ENCODE measurements around the gene RPL18A.

The RPL18A gene

GRCh38 chr19:17859533-17860330, at the start of gene RPL18A:
Gene RPL18A (plus strand): TSS chr19:17859910. CDS start chr19:17859957, 47 bp downstream.
- no peaks in the 10 kb centered on the region for H3K9me3 ChIP-seq (ENCODE audit: control insufficient read depth in 1 of 2, low read length in 2 of 2)
- peaks cover 25 to 34% of the 10 kb centered on the region in 2 donors for H3K36me3 ChIP-seq (ENCODE audit: control insufficient read depth in 1 of 2, insufficient read depth in 2 of 2, low read length in 2 of 2)
- peaks cover 28 to 31% of the 10 kb centered on the region in 2 donors for H3K4me1 ChIP-seq (ENCODE audit: control insufficient read depth in 1 of 2, insufficient read depth in 2 of 2, low read length in 2 of 2)
- H3K27ac ChIP-seq (ENCODE audit: low read depth, low read length), result peak within 1 kb of the TSS; percentile 70
- H3K9ac ChIP-seq (ENCODE audit: low read depth in 1 of 2, low read length in 2 of 2), result peak within 1 kb of the TSS; percentile 88 to 92
- no peaks in the 10 kb centered on the region for H3K27me3 ChIP-seq (ENCODE audit: control insufficient read depth in 1 of 2, insufficient read depth in 2 of 2, low read length in 2 of 2)
- peak within 1 kb of the TSS; percentile 89 to 98 for H3K4me3 ChIP-seq (ENCODE audit: low read depth in 1 of 2, low read length in 2 of 2)

DNA sequence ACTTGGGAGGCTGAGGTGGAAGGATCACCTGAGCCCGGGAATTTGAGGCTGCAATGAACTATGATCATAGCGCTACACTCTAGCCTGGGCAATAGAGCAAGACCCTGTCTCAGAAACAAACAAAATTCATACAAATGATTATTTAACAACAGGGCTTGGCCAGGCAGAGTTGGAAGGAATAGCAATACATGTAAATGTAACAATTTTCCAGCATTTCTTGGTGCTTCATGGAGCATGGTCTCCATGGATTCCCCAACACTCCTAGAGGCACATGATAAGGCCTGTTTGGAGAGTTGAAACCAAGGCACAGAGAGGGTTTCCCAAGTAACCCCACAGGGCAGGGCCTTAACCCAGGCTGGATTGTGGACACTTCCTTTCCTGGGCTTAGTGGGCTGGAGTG, 48.6 kb upstream of the RPL18A start:
- H3K4me3 ChIP-seq (ENCODE audit: low read depth in 1 of 2, low read length in 2 of 2), result no peak overlapping the region
- H3K4me1 ChIP-seq (ENCODE audit: control insufficient read depth in 1 of 2, insufficient read depth in 2 of 2, low read length in 2 of 2), result no peaks in the 10 kb centered on the region
- peaks cover 13 to 45% of the 10 kb centered on the region in 2 donors for H3K36me3 ChIP-seq (ENCODE audit: control insufficient read depth in 1 of 2, insufficient read depth in 2 of 2, low read length in 2 of 2)
- no peaks in the 10 kb centered on the region for H3K9me3 ChIP-seq (ENCODE audit: control insufficient read depth in 1 of 2, low read length in 2 of 2)
- H3K27me3 ChIP-seq (ENCODE audit: control insufficient read depth in 1 of 2, insufficient read depth in 2 of 2, low read length in 2 of 2), result no peaks in the 10 kb centered on the region
- H3K9ac ChIP-seq (ENCODE audit: low read depth in 1 of 2, low read length in 2 of 2), result no peak overlapping the region
- H3K27ac ChIP-seq (ENCODE audit: low read depth, low read length), result no peak overlapping the region

DNA sequence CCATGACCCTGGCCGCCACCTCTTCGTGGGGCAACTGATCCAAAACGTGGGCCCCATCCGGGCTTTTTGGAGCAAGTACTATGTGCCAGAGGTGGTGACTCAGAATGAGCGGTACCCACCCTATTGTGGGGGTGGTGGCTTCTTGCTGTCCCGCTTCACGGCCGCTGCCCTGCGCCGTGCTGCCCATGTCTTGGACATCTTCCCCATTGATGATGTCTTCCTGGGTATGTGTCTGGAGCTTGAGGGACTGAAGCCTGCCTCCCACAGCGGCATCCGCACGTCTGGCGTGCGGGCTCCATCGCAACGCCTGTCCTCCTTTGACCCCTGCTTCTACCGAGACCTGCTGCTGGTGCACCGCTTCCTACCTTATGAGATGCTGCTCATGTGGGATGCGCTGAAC, 48.0 kb upstream of the RPL18A start:
- H3K9me3 ChIP-seq (ENCODE audit: control insufficient read depth in 1 of 2, low read length in 2 of 2), result no peaks in the 10 kb centered on the region
- no peak overlapping the region for H3K9ac ChIP-seq (ENCODE audit: low read depth in 1 of 2, low read length in 2 of 2)
- H3K27me3 ChIP-seq (ENCODE audit: control insufficient read depth in 1 of 2, insufficient read depth in 2 of 2, low read length in 2 of 2), result no peaks in the 10 kb centered on the region
- H3K4me1 ChIP-seq (ENCODE audit: control insufficient read depth in 1 of 2, insufficient read depth in 2 of 2, low read length in 2 of 2), result no peaks in the 10 kb centered on the region
- H3K27ac ChIP-seq (ENCODE audit: low read depth, low read length), result no peak overlapping the region
- peaks cover 13 to 39% of the 10 kb centered on the region in 2 donors for H3K36me3 ChIP-seq (ENCODE audit: control insufficient read depth in 1 of 2, insufficient read depth in 2 of 2, low read length in 2 of 2)
- H3K4me3 ChIP-seq (ENCODE audit: low read depth in 1 of 2, low read length in 2 of 2), result no peak overlapping the region

GRCh38 chr19:17812099-17812498, 47.6 kb upstream of the RPL18A start:
- H3K9me3 ChIP-seq (ENCODE audit: control insufficient read depth in 1 of 2, low read length in 2 of 2), result no peaks in the 10 kb centered on the region
- H3K27me3 ChIP-seq (ENCODE audit: control insufficient read depth in 1 of 2, insufficient read depth in 2 of 2, low read length in 2 of 2), result no peaks in the 10 kb centered on the region
- H3K27ac ChIP-seq (ENCODE audit: low read depth, low read length), result no peak overlapping the region
- H3K4me1 ChIP-seq (ENCODE audit: control insufficient read depth in 1 of 2, insufficient read depth in 2 of 2, low read length in 2 of 2), result no peaks in the 10 kb centered on the region
- no peak overlapping the region for H3K4me3 ChIP-seq (ENCODE audit: low read depth in 1 of 2, low read length in 2 of 2)
- no peak overlapping the region for H3K9ac ChIP-seq (ENCODE audit: low read depth in 1 of 2, low read length in 2 of 2)
- peaks cover 13 to 39% of the 10 kb centered on the region in 2 donors for H3K36me3 ChIP-seq (ENCODE audit: control insufficient read depth in 1 of 2, insufficient read depth in 2 of 2, low read length in 2 of 2)

DNA sequence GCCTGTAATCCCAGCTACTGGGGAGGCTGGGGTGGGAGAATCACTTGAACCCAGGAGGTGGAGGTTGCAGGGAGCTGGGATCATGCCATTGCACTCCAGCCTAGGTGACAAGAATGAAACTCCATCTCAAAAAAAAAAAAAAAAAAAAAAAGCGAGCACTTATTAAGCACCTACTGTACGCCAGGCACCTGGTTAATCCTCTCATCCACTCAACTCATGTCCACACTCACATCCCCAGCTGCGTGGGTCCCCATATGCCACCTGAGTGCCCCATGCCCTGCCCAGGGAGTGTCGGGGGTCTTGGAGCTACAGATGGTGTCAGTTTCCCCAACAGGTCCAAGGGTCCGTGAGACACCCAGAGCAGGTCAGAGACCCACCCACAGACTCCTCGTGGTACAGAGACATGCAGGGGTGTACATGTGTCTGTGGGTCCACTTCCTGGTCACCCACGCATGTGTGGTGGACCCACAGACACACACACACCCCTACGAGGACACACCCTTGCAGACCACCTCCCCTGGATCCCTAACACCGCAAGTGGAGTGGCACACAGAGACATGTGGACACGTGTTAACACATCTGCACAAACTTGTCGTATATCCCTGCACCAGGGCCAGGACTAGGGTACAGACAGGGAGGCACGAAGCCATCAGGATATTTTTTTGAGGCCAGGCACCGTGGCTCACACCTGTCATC, 41.9 kb upstream of the RPL18A start:
- Histone ChIP-seq H3K27me3 (ENCODE audit: control insufficient read depth in 1 of 2, insufficient read depth in 2 of 2, low read length in 2 of 2) (no peaks in the 10 kb centered on the region), H3K9ac (ENCODE audit: low read depth in 1 of 2, low read length in 2 of 2) (no peak overlapping the region), H3K4me3 (ENCODE audit: low read depth in 1 of 2, low read length in 2 of 2) (no peak overlapping the region), H3K36me3 (ENCODE audit: control insufficient read depth in 1 of 2, insufficient read depth in 2 of 2, low read length in 2 of 2) (peaks cover 0 to under 1% of the 10 kb centered on the region in 2 donors), H3K9me3 (ENCODE audit: control insufficient read depth in 1 of 2, low read length in 2 of 2) (no peaks in the 10 kb centered on the region), H3K4me1 (ENCODE audit: control insufficient read depth in 1 of 2, insufficient read depth in 2 of 2, low read length in 2 of 2) (no peaks in the 10 kb centered on the region), H3K27ac (ENCODE audit: low read depth, low read length) (no peak overlapping the region)

DNA sequence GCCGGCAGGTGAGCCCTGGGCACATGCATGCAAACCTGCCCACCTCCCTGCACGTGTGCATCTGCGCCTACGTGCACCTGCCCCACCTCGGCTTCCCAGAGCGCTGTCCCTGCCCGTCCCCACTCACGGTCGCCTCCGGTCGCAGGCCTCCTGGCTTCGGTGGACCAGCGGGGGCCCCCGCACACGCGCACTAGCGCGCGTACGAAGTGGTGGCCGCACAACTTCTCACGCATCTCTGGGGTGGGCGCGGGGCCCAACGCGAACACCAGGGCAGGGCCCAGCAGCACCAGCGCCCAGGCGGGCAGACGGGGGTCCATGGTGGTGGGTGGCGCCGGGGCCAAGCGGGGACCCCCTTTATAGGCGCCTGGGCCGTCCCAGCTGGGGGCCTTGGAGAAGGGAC, 38.5 kb upstream of the RPL18A start, which contains the start of gene INSL3:
Gene INSL3, minus strand, starts transcription at position 330 of the 400 bp plus-strand sequence. Its CDS starts 13 bp downstream, at position 317.
- Histone ChIP-seq H3K4me3 (ENCODE audit: low read depth in 1 of 2, low read length in 2 of 2) (no peak within 1 kb of the TSS), H3K9ac (ENCODE audit: low read depth in 1 of 2, low read length in 2 of 2) (no peak within 1 kb of the TSS), H3K27ac (ENCODE audit: low read depth, low read length) (no peak within 1 kb of the TSS), H3K9me3 (ENCODE audit: control insufficient read depth in 1 of 2, low read length in 2 of 2) (no peaks in the 10 kb centered on the region), H3K27me3 (ENCODE audit: control insufficient read depth in 1 of 2, insufficient read depth in 2 of 2, low read length in 2 of 2) (no peaks in the 10 kb centered on the region), H3K36me3 (ENCODE audit: control insufficient read depth in 1 of 2, insufficient read depth in 2 of 2, low read length in 2 of 2) (no peaks in the 10 kb centered on the region), H3K4me1 (ENCODE audit: control insufficient read depth in 1 of 2, insufficient read depth in 2 of 2, low read length in 2 of 2) (no peaks in the 10 kb centered on the region)

- no peaks in the 10 kb centered on the region for H3K9me3 ChIP-seq (ENCODE audit: control insufficient read depth in 1 of 2, low read length in 2 of 2)
Observed at GRCh38 chr19:17824339-17824738, 35.4 kb upstream of the RPL18A start.

DNA sequence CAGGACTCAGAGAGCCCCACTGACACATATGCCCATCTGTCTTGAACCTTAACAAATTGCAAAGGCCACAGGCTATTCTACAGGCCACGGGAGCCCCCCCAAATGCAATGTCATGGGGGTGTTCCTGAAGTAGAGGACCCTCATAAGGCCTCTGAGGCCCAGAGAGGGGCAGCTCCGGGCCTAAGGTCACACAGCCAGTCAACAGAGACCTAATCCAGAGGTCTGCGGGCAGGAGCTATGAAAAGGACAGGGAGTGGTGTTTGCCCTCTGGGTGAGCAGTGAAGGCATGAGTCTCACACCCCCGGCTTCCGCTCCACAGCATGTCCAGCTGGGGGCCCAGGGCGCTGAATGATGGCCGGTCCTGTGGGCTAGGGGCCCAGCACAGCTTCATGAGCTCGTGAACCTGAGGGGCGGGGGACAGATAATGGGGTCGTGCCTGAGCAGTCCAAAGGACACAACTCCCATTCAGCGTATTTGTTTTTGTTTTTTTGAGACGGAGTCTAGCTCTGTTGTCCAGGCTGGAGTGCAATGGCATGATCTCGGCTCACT, 33.1 kb upstream of the RPL18A start:
- Histone ChIP-seq H3K36me3 (ENCODE audit: control insufficient read depth in 1 of 2, insufficient read depth in 2 of 2, low read length in 2 of 2) (no peaks in the 10 kb centered on the region), H3K4me3 (ENCODE audit: low read depth in 1 of 2, low read length in 2 of 2) (no peak overlapping the region), H3K27me3 (ENCODE audit: control insufficient read depth in 1 of 2, insufficient read depth in 2 of 2, low read length in 2 of 2) (peaks cover 0 to under 1% of the 10 kb centered on the region in 2 donors)

More at GRCh38 chr19:17824339-17824738, 35.4 kb upstream of the RPL18A start:
- no peak overlapping the region for H3K9ac ChIP-seq (ENCODE audit: low read depth in 1 of 2, low read length in 2 of 2)
- H3K27me3 ChIP-seq (ENCODE audit: control insufficient read depth in 1 of 2, insufficient read depth in 2 of 2, low read length in 2 of 2), result no peaks in the 10 kb centered on the region
- H3K27ac ChIP-seq (ENCODE audit: low read depth, low read length), result no peak overlapping the region
- no peaks in the 10 kb centered on the region for H3K4me1 ChIP-seq (ENCODE audit: control insufficient read depth in 1 of 2, insufficient read depth in 2 of 2, low read length in 2 of 2)
- H3K4me3 ChIP-seq (ENCODE audit: low read depth in 1 of 2, low read length in 2 of 2), result no peak overlapping the region
- no peaks in the 10 kb centered on the region for H3K36me3 ChIP-seq (ENCODE audit: control insufficient read depth in 1 of 2, insufficient read depth in 2 of 2, low read length in 2 of 2)

DNA sequence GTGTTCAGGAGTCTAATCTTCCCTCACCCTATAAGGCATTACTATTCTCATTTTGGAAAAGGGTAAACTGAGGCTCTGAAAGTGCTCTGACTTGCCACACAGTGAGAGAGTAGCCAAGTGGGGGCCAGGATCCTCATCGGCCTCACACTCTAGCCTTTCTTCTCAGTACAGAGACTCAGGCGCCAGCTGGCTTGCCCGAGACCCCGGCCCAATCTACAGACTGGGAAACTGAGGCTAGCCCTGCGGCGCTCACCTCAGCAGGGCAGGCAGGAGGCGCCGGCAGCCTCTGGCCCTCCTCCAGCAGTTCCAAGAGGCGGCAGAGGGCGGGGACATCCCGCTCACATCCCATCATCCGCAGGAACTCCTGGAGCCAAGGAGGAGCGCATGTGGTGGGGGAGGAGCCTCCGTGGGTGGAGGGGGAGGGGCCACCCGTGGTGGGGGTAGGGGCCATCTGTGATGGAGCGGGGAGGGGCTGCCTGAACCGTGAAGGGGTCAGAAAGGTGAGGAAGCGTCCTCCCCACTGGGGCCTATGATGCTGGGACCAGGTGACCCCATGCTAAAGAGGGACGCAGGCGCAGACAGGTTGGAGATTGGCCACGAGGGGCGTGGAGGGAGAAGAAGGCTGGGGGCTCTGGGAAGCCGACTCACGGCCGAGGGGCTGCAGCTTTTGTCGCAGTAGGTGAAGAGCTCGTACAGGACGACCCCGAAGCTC, 29.7 kb upstream of the RPL18A start:
- Histone ChIP-seq H3K27me3 (ENCODE audit: control insufficient read depth in 1 of 2, insufficient read depth in 2 of 2, low read length in 2 of 2) (peaks cover 0 to 5% of the 10 kb centered on the region in 2 donors), H3K4me3 (ENCODE audit: low read depth in 1 of 2, low read length in 2 of 2) (peak overlapping the region in 1 of 2 donors; percentile 25), H3K9ac (ENCODE audit: low read depth in 1 of 2, low read length in 2 of 2) (no peak overlapping the region)

More for the DNA sequence above, 33.1 kb upstream of the RPL18A start:
- H3K4me1 ChIP-seq (ENCODE audit: control insufficient read depth in 1 of 2, insufficient read depth in 2 of 2, low read length in 2 of 2), result peaks cover 5 to 8% of the 10 kb centered on the region in 2 donors
- H3K27ac ChIP-seq (ENCODE audit: low read depth, low read length), result no peak overlapping the region
- no peaks in the 10 kb centered on the region for H3K9me3 ChIP-seq (ENCODE audit: control insufficient read depth in 1 of 2, low read length in 2 of 2)
- no peak overlapping the region for H3K9ac ChIP-seq (ENCODE audit: low read depth in 1 of 2, low read length in 2 of 2)

More for the DNA sequence above, 29.7 kb upstream of the RPL18A start:
- no peaks in the 10 kb centered on the region for H3K36me3 ChIP-seq (ENCODE audit: control insufficient read depth in 1 of 2, insufficient read depth in 2 of 2, low read length in 2 of 2)
- peaks cover 5 to 8% of the 10 kb centered on the region in 2 donors for H3K4me1 ChIP-seq (ENCODE audit: control insufficient read depth in 1 of 2, insufficient read depth in 2 of 2, low read length in 2 of 2)
- no peak overlapping the region for H3K27ac ChIP-seq (ENCODE audit: low read depth, low read length)
- no peaks in the 10 kb centered on the region for H3K9me3 ChIP-seq (ENCODE audit: control insufficient read depth in 1 of 2, low read length in 2 of 2)

Data from duodenal mucosa (tissue), 2 donors.